Measurements from ENCODE around the gene IFIH1. TPM values are rescaled to one million over a fixed set of nuclear protein-coding genes. Genes with fewer than 3 reads are reported as not detected.

The IFIH1 gene
- total and polyA plus RNA-seq, 2 of the 8 experiments (the other 6 are each of a cell fraction or from before 2014, with no cell fraction given), result 0.32 to 2.0 TPM

DNA sequence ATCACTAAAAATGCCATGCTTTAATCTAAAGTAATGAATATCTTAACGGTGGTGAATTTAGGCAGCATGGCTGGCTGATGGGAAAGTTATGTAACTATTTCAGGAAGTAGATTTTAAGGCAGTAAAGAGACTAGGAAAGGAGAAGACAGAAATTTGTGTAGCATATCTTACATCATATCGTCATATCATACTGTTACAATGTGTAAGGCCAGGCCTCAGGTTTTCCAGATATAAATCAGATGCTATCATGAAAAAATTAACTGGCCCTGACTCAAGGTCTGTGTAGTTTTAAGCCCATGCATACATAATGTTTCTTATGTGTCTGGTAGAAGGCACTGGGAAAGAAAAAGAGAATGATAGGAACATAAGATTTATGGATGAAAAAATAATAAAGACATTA lies 66.3 kb downstream of the IFIH1 start (continued):
- TF ChIP-seq, protein P1, sequence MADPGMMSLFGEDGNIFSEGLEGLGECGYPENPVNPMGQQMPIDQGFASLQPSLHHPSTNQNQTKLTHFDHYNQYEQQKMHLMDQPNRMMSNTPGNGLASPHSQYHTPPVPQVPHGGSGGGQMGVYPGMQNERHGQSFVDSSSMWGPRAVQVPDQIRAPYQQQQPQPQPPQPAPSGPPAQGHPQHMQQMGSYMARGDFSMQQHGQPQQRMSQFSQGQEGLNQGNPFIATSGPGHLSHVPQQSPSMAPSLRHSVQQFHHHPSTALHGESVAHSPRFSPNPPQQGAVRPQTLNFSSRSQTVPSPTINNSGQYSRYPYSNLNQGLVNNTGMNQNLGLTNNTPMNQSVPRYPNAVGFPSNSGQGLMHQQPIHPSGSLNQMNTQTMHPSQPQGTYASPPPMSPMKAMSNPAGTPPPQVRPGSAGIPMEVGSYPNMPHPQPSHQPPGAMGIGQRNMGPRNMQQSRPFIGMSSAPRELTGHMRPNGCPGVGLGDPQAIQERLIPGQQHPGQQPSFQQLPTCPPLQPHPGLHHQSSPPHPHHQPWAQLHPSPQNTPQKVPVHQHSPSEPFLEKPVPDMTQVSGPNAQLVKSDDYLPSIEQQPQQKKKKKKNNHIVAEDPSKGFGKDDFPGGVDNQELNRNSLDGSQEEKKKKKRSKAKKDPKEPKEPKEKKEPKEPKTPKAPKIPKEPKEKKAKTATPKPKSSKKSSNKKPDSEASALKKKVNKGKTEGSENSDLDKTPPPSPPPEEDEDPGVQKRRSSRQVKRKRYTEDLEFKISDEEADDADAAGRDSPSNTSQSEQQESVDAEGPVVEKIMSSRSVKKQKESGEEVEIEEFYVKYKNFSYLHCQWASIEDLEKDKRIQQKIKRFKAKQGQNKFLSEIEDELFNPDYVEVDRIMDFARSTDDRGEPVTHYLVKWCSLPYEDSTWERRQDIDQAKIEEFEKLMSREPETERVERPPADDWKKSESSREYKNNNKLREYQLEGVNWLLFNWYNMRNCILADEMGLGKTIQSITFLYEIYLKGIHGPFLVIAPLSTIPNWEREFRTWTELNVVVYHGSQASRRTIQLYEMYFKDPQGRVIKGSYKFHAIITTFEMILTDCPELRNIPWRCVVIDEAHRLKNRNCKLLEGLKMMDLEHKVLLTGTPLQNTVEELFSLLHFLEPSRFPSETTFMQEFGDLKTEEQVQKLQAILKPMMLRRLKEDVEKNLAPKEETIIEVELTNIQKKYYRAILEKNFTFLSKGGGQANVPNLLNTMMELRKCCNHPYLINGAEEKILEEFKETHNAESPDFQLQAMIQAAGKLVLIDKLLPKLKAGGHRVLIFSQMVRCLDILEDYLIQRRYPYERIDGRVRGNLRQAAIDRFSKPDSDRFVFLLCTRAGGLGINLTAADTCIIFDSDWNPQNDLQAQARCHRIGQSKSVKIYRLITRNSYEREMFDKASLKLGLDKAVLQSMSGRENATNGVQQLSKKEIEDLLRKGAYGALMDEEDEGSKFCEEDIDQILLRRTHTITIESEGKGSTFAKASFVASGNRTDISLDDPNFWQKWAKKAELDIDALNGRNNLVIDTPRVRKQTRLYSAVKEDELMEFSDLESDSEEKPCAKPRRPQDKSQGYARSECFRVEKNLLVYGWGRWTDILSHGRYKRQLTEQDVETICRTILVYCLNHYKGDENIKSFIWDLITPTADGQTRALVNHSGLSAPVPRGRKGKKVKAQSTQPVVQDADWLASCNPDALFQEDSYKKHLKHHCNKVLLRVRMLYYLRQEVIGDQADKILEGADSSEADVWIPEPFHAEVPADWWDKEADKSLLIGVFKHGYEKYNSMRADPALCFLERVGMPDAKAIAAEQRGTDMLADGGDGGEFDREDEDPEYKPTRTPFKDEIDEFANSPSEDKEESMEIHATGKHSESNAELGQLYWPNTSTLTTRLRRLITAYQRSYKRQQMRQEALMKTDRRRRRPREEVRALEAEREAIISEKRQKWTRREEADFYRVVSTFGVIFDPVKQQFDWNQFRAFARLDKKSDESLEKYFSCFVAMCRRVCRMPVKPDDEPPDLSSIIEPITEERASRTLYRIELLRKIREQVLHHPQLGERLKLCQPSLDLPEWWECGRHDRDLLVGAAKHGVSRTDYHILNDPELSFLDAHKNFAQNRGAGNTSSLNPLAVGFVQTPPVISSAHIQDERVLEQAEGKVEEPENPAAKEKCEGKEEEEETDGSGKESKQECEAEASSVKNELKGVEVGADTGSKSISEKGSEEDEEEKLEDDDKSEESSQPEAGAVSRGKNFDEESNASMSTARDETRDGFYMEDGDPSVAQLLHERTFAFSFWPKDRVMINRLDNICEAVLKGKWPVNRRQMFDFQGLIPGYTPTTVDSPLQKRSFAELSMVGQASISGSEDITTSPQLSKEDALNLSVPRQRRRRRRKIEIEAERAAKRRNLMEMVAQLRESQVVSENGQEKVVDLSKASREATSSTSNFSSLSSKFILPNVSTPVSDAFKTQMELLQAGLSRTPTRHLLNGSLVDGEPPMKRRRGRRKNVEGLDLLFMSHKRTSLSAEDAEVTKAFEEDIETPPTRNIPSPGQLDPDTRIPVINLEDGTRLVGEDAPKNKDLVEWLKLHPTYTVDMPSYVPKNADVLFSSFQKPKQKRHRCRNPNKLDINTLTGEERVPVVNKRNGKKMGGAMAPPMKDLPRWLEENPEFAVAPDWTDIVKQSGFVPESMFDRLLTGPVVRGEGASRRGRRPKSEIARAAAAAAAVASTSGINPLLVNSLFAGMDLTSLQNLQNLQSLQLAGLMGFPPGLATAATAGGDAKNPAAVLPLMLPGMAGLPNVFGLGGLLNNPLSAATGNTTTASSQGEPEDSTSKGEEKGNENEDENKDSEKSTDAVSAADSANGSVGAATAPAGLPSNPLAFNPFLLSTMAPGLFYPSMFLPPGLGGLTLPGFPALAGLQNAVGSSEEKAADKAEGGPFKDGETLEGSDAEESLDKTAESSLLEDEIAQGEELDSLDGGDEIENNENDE (IDR thresholded peaks at IDR 0.05; ENCODE audit: insufficient replicate concordance, low read length), result no peak
- TF ChIP-seq EZH2 (IDR thresholded peaks at IDR 0.05; ENCODE audit: low read depth, low read length, severe bottlenecking) (no peak), FOSL1 (IDR thresholded peaks at IDR 0.05; ENCODE audit: insufficient read depth, low read depth, low read length) (no peak), EGR1 (IDR thresholded peaks at IDR 0.05; ENCODE audit: borderline replicate concordance, low read depth, low read length) (no peak), CEBPB (IDR thresholded peaks at IDR 0.05; ENCODE audit: low read depth, low read length) (no peak), HDAC2 (IDR thresholded peaks at IDR 0.05; ENCODE audit: borderline replicate concordance in 1 of 2, low read depth in 2 of 2, low read length in 2 of 2) (no peak), CTBP2 (IDR thresholded peaks at IDR 0.05; ENCODE audit: borderline replicate concordance, insufficient read depth, insufficient read length, low read length) (no peak), POLR2A (IDR thresholded peaks at IDR 0.05; ENCODE audit: control extremely low read depth in 1 of 2, low read depth in 2 of 2, low read length in 2 of 2) (no peak)

Measured in H1 (cell line).